NCI-H146 (cell line): Measurements from ENCODE around the gene LMO7.

Source experiments
- DNase-seq: peaks from one replicate; lab custom pipeline; 2025; lab: John Stamatoyannopoulos, UW

Gene LMO7

GRCh38 chr13:75801388-75801945 is 165.3 kb downstream of the LMO7 start:
- no peak for DNase-seq

GRCh38 chr13:75802161-75802560 is 166.0 kb downstream of the LMO7 start:
- DNase-seq, result no peak

GRCh38 chr13:75803164-75803611 is 167.1 kb downstream of the LMO7 start:
- peak; percentile 95 for DNase-seq

- DNase-seq, result no peak
These were observed 167.9 kb downstream of the LMO7 start for GRCh38 chr13:75804054-75804453.

GRCh38 chr13:75804605-75805004 is 168.5 kb downstream of the LMO7 start:
- no peak for DNase-seq

GRCh38 chr13:75806117-75806516 is 170.0 kb downstream of the LMO7 start:
- no peak for DNase-seq

GRCh38 chr13:75811361-75811760 is 175.2 kb downstream of the LMO7 start:
- DNase-seq, result no peak

GRCh38 chr13:75811841-75812240 is 175.7 kb downstream of the LMO7 start:
- DNase-seq, result no peak

GRCh38 chr13:75812751-75813181 is 176.6 kb downstream of the LMO7 start:
- no peak for DNase-seq

- no peak for DNase-seq
These were observed 177.2 kb downstream of the LMO7 start for GRCh38 chr13:75813323-75813722.

GRCh38 chr13:75818179-75818967 is 182.2 kb downstream of the LMO7 start:
- DNase-seq, result no peak

GRCh38 chr13:75818968-75819225 is 182.8 kb downstream of the LMO7 start:
- DNase-seq, result no peak

GRCh38 chr13:75825161-75825560 is 189.0 kb downstream of the LMO7 start:
- DNase-seq, result peak; percentile 58

- no peak for DNase-seq
These were observed 189.5 kb downstream of the LMO7 start for GRCh38 chr13:75825594-75825993.

GRCh38 chr13:75826391-75826790 is 190.3 kb downstream of the LMO7 start:
- DNase-seq, result no peak

- no peak for DNase-seq
These were observed 193.7 kb downstream of the LMO7 start for GRCh38 chr13:75829830-75830229.

- no peak for DNase-seq
These were observed 194.7 kb downstream of the LMO7 start for GRCh38 chr13:75830842-75831241.

- no peak for DNase-seq
These were observed 195.3 kb downstream of the LMO7 start for GRCh38 chr13:75831389-75831788.

GRCh38 chr13:75832812-75833211 is 196.7 kb downstream of the LMO7 start:
- no peak for DNase-seq

GRCh38 chr13:75836441-75836840 is 200.3 kb downstream of the LMO7 start:
- no peak for DNase-seq

- DNase-seq, result no peak
These were observed 202.4 kb downstream of the LMO7 start for GRCh38 chr13:75838366-75839005.

- no peak for DNase-seq
These were observed 203.3 kb downstream of the LMO7 start for GRCh38 chr13:75839406-75839805.

GRCh38 chr13:75841905-75842304 is 205.8 kb downstream of the LMO7 start:
- DNase-seq, result no peak

GRCh38 chr13:75843074-75843473 is 206.9 kb downstream of the LMO7 start:
- DNase-seq, result no peak
